Measurements from ENCODE around the gene SERPINB5. TPM values are rescaled to one million over a fixed set of nuclear protein-coding genes. Genes with fewer than 3 reads are reported as not detected.

Gene SERPINB5
- total and polyA plus RNA-seq, 2 experiments from 2014 or later: 0.16 TPM; not detected in 1

- no peak for TF ChIP-seq ZNF462 (CRISPR knock-in tag; IDR thresholded peaks at IDR 0.05)
Measured at GRCh38 chr18:63553081-63553480, 76.3 kb downstream of the SERPINB5 start (continued).

Other genes with a start within 250 kb of the SERPINB5 start
- gene BCL2, start 157.2 kb upstream of the SERPINB5 start, total RNA-seq (2014; rRNA removed; shearing (Covaris generic)): 4.0 and 7.3 TPM in 2 replicates
- 1.1 and 1.2 TPM in 2 replicates for gene BCL2, start 157.2 kb upstream of the SERPINB5 start, polyA plus RNA-seq (2016; fragmentation: Nextera tagmentation; extraction: Ambion mirVana)
- gene KDSR, start 109.8 kb upstream of the SERPINB5 start, total RNA-seq (2014; rRNA removed; shearing (Covaris generic)): 31.0 and 36.3 TPM in 2 replicates
- 20.3 and 23.7 TPM in 2 replicates for gene KDSR, start 109.8 kb upstream of the SERPINB5 start, polyA plus RNA-seq (2016; fragmentation: Nextera tagmentation; extraction: Ambion mirVana)
- 30.2 and 34.4 TPM in 2 replicates for gene VPS4B, start 54.5 kb upstream of the SERPINB5 start, total RNA-seq (2014; rRNA removed; shearing (Covaris generic))
- gene VPS4B, start 54.5 kb upstream of the SERPINB5 start, polyA plus RNA-seq (2016; fragmentation: Nextera tagmentation; extraction: Ambion mirVana): 43.5 and 49.4 TPM in 2 replicates
- gene SERPINB12, start 65.4 kb downstream of the SERPINB5 start, total RNA-seq (2014; rRNA removed; shearing (Covaris generic)): not detected in 2 replicates
- gene SERPINB12, start 65.4 kb downstream of the SERPINB5 start, polyA plus RNA-seq (2016; fragmentation: Nextera tagmentation; extraction: Ambion mirVana): not detected in 2 replicates
- gene SERPINB13, start 110.4 kb downstream of the SERPINB5 start, total RNA-seq (2014; rRNA removed; shearing (Covaris generic)): not detected in 2 replicates
- not detected in 2 replicates for gene SERPINB13, start 110.4 kb downstream of the SERPINB5 start, polyA plus RNA-seq (2016; fragmentation: Nextera tagmentation; extraction: Ambion mirVana)
- gene SERPINB4, start 167.3 kb downstream of the SERPINB5 start, total RNA-seq (2014; rRNA removed; shearing (Covaris generic)): 1.1 and 1.2 TPM in 2 replicates
- 1.5 and 2.3 TPM in 2 replicates for gene SERPINB4, start 167.3 kb downstream of the SERPINB5 start, polyA plus RNA-seq (2016; fragmentation: Nextera tagmentation; extraction: Ambion mirVana)
- gene SERPINB3, start 184.9 kb downstream of the SERPINB5 start, total RNA-seq (2014; rRNA removed; shearing (Covaris generic)): 0.59 TPM in 1 of 2 replicates, not detected in the other
- gene SERPINB3, start 184.9 kb downstream of the SERPINB5 start, polyA plus RNA-seq (2016; fragmentation: Nextera tagmentation; extraction: Ambion mirVana): 0.27 and 0.33 TPM in 2 replicates
- not detected in 2 replicates for gene SERPINB11, start 226.0 kb downstream of the SERPINB5 start, total RNA-seq (2014; rRNA removed; shearing (Covaris generic))
- gene SERPINB11, start 226.0 kb downstream of the SERPINB5 start, polyA plus RNA-seq (2016; fragmentation: Nextera tagmentation; extraction: Ambion mirVana): not detected in 2 replicates

Measured in GM23338 (cell line).